Measurements from ENCODE around the gene TBC1D3I.
"Not testable (repeated sequence)": the region's sequence is repeated elsewhere in the genome, so short reads cannot be mapped to it uniquely, and the experiment has no call there.

Gene TBC1D3I

DNA sequence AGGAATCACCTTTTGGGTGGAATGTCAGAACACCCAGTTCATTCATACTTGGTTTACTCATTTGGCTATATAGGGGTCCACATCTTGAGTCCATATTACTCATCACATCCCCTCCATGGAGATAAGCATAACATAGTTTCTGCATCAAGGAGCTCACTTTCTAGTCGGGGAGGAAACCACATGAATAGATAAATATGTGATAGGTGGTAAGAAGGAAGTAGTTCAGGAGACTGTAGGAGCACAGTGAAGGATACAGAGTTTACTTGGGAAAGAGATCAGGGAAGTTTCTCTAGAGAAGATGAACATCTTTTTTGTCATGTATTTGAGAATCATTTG, 57.9 kb downstream of the TBC1D3I start:
- DNase-seq (ENCODE audit: low read depth in 2 of 2), result not testable (repeated sequence)

DNA sequence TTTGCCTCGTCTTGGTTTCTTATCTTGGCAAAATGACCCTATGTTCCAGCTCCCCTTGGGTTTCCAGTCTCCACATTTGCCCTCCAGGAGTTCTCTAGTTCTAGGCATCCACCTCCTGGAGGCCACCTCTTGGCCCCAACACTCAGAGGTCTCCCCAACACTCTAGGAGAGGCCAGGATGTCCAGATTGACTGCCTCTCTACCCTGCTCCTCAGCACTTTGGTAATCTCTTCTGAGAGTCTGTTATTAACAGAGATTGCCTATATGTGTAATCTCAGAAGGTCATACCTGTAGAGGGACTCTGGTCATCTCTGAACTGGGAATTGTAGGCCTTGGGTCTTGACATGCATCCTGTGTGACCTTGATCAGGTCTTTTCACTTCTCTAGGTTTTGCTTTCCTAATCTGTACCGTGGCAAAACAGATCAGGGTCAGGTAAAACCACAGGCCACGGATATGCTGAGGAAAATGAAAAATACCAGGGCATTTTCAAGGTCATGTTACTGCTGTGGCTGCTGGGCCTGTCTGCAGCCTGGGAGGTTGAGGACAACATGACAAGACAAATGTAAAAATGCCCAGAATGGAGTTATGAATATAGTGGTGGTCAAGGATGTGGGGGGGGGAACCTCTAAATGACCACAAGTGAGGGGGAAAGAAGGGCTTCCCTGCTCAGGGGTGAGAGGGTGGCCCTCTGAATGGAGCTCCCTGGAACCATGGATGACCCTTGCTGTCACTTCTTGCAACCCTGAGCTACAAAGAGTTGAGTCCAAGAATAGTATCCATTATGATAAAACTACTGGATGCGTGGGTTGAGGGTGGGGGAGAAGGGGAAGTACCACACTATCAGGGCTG, 58.5 kb downstream of the TBC1D3I start:
- DNase-seq (ENCODE audit: low read depth in 2 of 2), result no peak

DNA sequence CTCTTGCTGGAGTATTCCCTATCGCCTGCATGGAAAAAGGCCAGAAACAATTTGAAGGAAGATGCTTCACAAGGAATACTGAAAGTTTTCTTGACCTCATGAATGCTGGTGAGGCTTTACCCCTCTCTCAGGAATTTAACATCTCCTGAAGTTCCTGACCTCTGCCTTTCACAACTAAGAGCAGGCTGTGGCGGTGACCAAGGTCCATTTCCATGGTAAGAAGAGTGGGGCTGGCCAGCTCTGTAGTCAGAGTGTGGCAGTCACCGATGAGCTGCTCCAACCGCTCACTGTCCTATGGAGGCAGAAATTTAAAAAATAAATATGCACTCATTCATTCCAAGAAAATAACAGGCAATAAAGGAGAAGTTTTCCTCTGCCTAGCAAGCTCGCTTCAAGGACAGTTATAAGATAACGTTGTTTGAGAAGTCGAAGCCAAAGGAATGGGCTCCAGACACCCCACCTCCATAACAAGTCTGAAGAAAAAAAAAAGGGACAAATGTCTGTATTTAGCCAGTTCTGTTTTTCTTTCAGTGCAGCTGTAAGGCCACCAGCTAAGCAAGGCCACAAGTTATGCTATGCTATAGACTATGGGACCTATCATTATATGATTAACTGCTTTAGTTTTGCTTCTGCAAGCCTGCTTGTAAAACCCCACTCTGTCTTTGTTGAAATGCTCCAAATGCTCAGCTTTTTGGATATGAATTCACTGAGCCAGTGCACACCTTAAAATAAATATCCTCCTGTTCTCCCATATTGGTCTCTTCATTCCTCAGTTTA, 59.5 kb downstream of the TBC1D3I start:
- DNase-seq (ENCODE audit: low read depth in 2 of 2), result no peak
